ENCODE results near the gene CACNA1H.
A peak's percentile ranks its signal among the peaks of the same experiment; 100 is the strongest.
"Not testable (repeated sequence)": the region's sequence is repeated elsewhere in the genome, so short reads cannot be mapped to it uniquely, and the experiment has no call there.

Gene CACNA1H

DNA sequence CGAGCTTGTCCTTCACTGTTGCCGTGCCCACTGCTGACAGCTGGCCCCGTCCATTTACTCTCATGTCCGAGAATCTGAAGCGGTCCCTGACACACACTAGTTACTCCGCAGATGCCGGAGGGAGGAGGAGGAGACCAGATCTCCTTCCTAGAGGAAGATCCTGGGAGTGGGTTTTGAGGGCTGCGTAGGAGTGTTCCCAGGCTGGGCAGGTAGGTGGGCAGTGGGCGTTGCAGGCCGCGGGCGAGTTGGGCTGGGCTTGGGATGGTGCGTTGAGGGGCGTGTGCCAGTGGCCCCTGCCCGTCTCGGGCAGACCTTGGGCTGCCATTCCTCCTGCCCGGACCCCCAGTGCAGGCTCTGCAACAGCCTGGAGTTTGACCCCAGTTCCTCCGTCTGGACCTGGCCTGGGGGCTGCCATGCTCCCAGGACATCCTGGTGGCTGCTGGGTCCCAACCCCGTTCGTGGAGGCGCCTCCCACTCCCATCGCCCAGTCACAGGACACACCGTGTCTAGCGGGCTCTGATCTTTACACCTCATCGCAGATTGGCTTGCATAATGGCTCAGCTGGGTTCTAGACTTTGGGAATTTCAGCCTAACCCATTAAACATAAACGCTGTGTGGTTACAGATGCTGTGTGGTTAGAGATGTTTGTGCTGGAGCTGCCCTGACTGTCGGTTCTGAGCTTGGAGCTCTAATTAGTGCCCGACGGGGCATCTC is 22.8 kb downstream of the CACNA1H start:
- peak; percentile 15 for DNase-seq (ENCODE audit: low read depth)

DNA sequence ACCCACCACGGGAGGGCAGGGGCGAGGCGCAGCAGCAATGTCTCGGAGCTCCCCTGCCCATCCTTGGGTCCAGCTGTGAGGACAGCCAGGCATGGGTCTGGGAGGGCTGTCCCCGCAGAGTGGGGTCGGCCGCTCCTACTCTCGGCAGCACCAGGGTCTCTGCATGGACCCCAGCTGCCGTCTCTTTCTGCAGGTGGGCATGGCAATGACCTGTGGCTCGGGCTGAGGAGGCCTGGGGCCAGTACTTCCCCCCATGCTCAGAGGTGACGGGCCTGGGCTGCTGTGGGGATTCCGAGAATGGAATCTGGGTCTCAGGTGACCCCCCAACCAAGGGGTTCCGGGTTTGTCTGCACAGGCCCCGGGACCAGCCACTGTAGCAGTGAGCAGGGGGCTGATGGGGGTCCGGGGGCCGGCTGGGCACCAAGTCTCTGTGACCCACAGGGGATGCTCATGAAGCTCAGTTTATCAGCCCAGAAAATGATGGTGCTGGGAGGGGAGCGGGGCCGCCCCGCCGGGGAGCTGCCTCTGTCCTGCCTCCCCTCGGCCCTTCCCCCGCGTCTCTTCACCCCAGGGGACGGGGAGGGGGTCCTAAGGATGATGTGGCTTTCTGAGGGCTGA is 23.5 kb downstream of the CACNA1H start:
- DNase-seq (ENCODE audit: low read depth): no peak

GRCh38 chr16:1177053-1177452 is 24.1 kb downstream of the CACNA1H start:
- DNase-seq (ENCODE audit: low read depth): no peak

- no peak for DNase-seq (ENCODE audit: low read depth)
Observed at GRCh38 chr16:1177750-1178149, 24.8 kb downstream of the CACNA1H start.

DNA sequence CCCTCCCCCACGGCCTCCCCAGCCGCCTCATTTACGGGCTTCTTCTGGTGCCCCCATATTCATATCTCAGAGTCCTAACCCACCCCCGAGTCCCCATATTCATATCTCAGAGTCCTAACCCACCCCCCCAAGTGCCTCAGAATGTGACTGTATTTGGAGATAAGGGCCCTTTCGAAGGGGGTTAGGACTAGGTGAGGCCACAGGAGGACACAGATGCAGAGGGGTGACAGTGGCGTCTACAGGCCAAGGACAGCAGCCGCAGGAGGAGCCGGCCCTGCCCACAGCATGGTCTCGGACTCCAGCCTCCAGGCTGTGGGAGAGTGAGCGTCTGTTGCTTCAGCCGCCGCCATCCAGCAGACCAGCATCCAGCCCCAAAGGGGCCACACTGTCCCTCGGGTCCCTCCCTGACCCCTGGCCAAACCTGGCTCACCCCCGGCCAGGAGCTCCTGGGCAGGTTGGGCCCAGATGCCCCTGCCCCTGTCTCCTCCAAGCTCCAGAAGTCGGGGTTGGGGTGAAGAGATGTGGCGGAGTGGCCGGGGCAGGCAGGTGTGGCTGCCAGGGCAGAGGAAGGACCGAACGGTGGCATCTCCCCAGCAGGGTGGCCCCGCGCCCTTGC is 25.5 kb downstream of the CACNA1H start:
- DNase-seq (ENCODE audit: low read depth): no peak

GRCh38 chr16:1180549-1181403 is 27.9 kb downstream of the CACNA1H start:
- DNase-seq (ENCODE audit: low read depth): no peak

DNA sequence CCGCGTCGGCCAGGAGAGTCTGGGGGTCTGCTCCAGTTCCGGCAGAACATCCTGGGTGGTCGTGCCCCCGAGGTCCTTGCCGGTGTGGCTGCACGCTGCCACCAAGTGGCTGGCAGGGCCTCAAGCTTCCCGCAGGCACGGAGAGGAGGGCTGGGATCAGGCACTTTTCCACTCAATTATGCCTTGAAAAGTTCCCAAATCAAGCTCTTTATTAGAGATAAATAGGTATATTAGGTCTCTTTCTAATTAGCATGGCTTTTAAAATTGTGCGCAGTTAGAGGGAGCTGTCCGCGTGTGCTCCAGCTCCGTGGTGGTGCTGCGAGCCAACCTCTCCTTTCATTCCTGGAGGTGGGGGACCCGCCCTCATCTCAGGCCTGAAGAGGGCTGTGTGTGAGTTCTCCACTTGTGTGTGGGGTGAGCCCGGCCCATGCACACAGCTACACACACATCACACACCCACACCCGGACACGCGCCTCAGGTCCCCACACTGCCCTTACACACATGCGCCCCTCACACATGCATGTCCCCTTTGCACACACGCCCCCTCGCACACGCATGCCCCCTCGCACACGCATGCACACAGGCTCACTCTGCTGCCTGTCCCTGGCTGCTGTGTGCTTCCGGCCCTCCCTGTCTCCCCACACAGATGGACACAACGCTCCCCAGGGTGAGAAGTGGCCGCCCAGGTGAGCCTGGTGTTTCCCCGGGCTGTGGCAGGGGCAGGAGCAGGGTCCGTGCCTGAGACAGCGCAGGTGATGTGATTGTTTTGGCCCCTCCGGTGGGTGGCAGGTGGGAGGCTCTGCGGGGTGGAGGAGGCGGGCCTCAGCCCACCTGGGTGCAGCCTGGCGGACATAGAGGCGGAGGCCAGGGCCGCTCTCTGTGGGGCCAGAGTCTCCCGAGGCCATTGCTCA is 28.8 kb downstream of the CACNA1H start:
- no peak for DNase-seq (ENCODE audit: low read depth)

GRCh38 chr16:1182316-1182671 is 29.4 kb downstream of the CACNA1H start:
- DNase-seq (ENCODE audit: low read depth): peak; percentile 89

DNA sequence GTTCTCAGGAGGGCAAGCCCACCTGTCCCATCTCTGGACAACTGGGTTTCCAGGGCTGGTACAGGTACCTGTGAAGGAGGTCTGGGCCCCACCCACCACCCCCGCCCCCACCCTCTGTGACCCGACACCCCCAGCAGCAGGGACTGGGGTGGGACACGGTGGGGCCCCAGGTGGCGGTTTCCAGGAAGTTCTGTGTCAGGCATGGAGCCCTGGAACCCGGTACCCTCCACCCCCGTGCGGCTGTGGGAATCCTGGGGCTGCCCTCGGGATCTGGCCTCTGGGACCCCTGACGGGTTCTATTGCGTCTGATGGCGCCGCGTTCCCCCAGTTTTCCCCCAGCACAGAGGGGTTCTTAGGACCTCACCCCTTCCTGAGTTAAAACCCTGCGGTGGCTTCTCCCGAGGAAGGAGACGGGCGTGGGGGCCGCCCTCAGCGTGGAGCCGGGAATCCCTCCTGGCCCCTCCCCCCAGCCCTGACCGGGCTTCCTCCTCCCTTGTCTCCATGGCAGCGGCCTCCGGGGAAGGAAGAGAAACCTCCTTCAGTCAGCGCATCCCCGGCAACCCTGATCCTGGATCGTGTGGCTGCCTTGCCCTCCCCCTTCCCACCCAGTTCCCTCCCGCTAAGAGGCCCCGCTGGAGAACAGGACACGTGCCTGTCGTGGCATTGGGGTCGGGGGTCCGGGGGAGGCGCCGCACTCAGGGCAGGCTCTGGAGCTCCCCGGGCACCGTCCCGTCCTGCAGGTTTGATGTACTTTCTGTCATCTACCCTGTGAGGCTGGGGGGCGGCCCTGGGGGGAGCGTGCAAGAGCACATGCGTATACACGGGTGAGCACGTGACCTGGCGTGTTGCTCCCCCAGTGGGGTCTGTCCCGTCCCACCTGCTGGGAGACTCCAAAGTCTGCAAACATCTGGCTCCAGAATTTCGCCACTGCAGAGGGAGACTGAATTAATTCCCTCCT is 30.3 kb downstream of the CACNA1H start:
- peak; percentile 71 for DNase-seq (ENCODE audit: low read depth)

DNA sequence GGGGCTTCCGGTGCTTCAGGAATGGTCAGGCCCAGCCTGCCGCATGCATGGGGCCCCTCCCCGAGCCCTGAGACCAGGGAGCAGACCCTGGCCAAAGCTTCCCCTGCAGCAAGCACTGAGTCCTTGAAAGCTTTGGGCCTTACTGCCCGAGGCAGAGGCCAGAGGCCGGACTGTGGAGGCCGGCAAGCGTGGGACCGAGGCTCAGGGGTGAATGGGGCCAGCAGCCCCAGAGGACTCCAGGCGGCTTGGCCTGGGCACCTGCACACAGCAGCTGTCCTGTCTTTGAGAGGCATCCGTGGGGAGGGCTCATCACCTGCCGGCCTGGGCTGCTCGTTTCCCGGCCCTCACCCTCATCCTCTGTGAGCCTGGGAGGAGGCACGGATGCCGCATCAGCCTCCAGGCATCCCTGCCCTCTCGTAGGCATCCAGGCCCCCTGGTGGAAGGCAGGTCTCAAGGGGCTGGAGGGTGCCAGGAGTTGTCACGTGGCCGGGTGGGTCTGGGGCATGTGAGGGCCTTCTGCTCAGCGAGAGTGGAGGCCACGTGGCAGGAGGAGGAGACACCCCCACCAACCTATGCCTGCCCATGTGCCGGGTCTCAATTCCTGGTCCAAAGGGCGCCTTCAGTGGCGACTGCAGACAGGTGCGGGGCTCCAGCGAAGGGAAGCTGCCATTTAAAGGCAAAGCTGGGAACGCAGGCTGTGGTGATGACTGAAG is 31.4 kb downstream of the CACNA1H start:
- no peak for DNase-seq (ENCODE audit: low read depth)

- no peak for DNase-seq (ENCODE audit: low read depth)
Observed at GRCh38 chr16:1184980-1185379, 32.1 kb downstream of the CACNA1H start.

DNA sequence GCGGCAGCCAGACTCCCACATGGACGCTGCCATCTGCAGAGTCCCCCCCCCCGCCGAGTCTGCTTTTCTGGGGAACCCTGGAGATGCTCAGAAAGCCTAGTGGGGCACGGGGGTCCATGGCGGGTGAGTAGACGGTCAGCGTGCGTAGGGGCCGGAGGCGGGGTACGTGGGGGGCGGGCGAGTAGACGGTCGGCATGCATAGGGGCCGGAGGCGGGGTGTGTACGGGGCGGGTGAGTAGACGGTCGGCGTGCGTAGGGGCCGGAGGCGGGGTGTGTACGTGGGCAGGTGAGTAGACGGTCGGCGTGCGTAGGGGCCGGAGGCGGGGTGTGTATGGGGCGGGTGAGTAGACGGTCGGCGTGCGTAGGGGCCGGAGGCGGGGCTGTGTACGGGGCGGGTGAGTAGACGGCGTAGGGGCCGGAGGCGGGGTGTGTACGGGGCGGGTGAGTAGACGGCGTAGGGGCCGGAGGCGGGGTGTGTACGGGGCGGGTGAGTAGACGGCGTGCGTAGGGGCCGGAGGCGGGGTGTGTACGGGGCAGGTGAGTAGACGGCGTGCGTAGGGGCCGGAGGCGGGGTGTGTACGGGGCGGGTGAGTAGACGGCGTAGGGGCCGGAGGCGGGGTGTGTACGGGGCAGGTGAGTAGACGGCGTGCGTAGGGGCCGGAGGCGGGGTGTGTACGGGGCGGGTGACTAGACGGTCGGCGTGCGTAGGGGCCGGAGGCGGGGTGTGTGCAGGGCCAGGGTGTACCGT is 32.7 kb downstream of the CACNA1H start:
- not testable (repeated sequence) for DNase-seq (ENCODE audit: low read depth)

DNA sequence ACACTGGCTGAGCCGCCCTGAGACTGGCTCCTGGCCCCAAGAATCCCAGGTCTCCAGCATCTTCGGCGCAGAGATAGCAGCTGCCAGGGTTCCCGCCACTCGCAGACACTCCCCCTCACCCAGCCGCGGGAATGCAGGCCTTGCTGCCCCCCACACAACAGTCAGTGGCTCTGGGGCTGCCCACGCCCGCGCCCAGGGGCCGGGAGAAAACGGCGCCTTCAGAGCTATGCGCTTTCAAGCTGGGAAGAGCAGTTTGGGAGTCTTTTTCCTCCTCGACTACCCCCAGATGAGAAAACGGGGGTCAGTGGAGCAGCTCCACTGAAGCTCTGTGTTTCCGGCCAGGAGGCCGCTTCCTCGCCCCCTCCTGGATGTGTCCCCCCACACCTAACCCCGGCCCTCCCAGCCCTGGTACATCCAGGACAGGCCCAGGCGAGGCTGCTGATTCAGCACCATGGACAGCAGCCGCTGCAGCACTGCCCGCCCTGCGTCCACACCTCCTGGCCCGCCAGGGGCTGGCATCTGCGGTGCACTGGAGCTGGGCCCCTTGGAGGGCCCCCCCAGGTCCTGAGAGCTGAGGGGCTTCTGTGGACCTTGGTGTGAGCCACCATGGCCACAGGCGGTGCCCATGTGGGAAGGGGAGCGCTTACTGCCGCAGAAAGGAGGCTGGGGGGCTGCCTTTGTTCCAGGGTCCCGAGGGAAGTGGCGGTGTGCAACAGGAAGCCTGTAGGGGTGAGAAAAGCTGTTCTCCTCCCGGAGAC is 35.7 kb downstream of the CACNA1H start:
- peak; percentile 31 for DNase-seq (ENCODE audit: low read depth)

DNA sequence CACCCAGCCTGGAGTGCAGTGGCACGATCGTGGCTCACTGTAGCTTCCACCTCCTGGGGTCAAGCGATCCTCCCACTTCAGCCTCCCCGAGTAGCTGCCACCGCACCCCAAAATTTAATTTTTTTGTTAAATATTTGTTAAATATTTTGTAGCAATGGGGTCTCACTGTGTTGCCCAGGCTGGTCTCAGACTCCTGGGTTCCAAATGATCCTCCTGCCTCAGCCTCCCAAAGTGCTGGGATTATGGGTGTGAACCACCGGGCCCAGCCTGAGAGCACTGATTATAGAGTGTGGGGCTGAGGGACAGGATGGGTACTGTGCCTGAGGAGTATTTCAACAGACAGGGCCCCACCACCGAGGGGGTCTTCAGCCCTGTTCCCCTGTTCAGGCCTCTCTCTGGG is 36.5 kb downstream of the CACNA1H start:
- no peak for DNase-seq (ENCODE audit: low read depth)

DNA sequence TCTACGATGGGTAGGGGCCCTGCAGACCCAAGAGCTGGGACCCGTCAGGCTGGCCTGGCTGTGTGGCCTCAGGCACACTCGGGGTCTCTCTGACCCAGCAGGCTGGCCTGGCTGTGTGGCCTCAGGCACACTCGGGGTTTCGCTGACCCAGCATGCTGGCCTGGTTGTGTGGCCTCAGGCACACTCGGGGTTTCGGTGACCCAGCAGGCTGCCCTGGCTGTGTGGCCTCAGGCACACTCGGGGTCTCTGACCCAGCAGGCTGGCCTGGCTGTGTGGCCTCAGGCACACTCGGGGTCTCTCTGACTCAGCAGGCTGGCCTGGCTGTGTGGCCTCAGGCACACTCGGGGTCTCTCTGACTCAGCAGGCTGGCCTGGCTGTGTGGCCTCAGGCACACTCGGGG is 37.9 kb downstream of the CACNA1H start:
- DNase-seq (ENCODE audit: low read depth): not testable (repeated sequence)

DNA sequence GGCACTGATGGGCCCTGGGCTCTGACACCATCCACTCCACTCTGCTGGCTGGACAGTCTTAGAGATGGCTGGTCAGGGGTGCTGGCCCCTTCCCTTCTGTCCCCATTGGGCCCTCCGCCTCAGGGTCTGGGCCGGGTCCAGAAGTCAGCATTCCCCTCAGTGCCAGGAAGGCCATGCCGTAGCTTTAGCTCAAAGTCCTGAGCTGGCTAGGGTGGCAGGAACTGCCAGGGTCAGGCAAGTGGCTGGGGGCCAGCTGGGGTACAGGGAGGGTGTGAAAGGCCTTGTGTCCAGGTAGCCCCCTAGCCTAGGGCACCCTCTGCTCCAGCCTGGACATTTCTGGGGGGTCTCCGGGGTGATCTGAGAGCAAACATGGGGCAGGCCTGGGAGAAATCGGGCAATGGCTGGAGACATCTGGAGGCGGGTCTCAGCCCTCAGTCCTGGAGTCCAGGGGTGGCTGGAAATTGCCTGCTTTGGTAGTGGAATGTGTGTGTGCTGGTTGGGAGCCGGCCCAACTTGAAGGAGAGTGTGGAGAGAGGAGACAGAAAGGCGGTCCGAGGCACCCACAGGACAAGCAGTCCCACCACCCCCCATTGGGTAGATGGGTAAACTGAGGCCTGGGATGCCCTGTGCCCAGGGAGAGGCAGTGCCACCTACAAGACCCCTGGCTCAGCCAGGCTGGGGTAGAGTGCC is 39.6 kb downstream of the CACNA1H start:
- DNase-seq (ENCODE audit: low read depth): no peak

DNA sequence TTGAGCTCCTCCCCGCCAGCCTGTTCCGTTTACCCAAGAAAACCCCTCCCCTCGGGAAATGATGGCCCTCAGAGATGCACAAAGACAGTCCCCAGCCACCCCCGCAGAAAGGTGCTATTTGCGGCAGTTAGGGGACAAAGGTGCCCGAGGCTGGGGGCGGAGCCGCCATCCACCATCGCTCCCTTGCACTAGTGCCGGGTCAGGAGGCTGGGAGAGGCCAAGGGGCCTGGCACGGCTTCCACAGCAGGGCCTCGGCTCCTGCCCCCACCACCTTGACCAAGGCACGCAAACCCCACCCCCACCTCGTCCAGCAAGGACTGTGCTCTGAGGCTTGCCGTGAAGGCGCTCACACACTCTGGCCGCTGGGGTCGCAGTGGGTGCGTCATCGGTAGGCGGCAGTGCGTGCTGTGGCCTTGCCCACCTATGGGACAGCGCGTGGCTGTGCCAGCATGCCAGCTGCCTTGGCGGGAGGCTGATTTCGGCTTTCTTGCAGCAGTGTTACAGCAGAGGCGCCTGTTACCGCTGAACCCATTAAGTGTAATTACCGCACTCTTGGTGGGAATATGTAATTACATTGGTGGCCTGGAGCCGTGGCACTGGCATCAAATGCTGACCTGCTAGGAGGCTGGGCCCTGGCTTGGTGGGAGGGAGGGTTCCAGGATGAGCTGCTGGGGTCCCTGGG is 40.4 kb downstream of the CACNA1H start:
- DNase-seq (ENCODE audit: low read depth): no peak
